Effector memory CD4-positive, alpha-beta T cell (primary cell): ENCODE results near the gene CFAP91.

Source experiments
- DNase-seq, 3 donors: peaks; one replicate each; pipeline ENCODE4 v3.0.0-alpha.2; 2020
- H3K27ac ChIP-seq: 2 replicates; pipeline ENCODE4 v1.7.0; 2013; ENCODE audit warnings: mild to moderate bottlenecking, low read length, moderate library complexity; ENCODE audit not compliant: insufficient read depth, poor library complexity, severe bottlenecking
- H3K27me3 ChIP-seq: replicated peaks from 2 replicates; pipeline ENCODE4 v1.7.0; 2013; ENCODE audit warnings: mild to moderate bottlenecking, low read length; ENCODE audit not compliant: insufficient read depth, control insufficient read depth, poor library complexity, severe bottlenecking
- H3K36me3 ChIP-seq: 2 replicates; pipeline ENCODE4 v1.7.0; 2013; ENCODE audit warnings: mild to moderate bottlenecking, low read length, moderate library complexity; ENCODE audit not compliant: control insufficient read depth, insufficient read depth
- H3K4me1 ChIP-seq: 2 replicates; pipeline ENCODE4 v1.7.0; 2013; ENCODE audit warnings: low read length, mild to moderate bottlenecking; ENCODE audit not compliant: control insufficient read depth, insufficient read depth, poor library complexity, severe bottlenecking
- H3K4me3 ChIP-seq: 2 replicates; pipeline ENCODE4 v1.7.0; 2013; ENCODE audit warnings: low read length, low read depth, mild to moderate bottlenecking; ENCODE audit not compliant: insufficient read depth, poor library complexity, severe bottlenecking
- H3K9me3 ChIP-seq: 2 replicates; pipeline ENCODE4 v1.7.0; 2013; ENCODE audit warnings: mild to moderate bottlenecking, low read length, moderate library complexity; ENCODE audit not compliant: control insufficient read depth
- total RNA-seq, 3 donors: gene quantifications; one replicate each; lab custom pipeline; 2026; lab: John Stamatoyannopoulos, UW

Gene CFAP91
- 0 to 0.52 (median 0.39) reads per million in 3 donors for total RNA-seq

DNA sequence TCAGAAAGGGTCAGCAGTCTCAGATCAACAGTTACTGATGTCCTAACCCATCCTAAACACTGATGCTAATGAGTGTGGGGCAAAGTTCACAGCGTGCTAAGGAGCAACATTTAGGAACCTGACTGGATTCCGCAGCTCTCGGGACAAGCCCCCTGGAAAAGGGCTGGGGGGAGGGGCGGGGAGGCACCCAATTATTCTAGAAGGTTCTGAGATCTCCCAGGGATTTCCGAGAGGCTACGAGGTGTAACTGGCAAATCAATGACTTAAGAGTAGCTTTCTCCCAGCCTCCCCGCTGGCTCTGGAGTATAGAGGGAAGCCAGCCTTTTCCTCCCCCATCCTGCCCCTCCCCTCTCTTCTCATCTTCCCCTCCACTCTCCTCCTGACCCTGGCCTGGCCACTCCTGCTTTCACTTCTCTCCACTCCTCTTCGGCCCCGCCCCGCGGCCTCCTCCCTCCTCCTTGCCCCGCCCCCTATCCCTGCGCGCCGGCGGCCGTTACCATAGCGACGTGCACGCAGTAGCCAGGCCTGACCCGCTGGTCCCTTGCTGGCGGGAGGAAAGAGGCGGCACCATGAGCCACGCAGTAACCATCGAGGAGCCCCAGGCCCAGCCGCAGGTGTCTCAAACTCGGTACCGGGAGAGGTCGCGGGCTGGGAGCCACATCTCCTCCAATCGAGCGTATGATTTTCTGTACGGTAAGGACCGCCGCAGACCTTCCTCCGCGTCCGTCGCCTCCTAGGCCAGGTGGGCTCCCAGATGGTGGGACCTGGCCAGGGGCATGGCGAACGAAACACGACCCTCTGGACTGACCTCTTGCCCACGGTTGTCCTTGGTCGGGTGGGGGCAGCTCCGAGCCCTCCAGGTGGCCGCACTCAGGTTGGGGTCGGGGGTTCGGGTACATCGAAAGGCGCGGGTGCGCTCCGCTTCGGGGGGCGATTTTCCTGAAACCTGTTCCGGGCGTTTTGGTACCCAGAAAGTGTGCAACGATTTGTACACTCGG, at the start of gene CFAP91:
TSS of gene CFAP91 (plus strand) at position 493 of the 998 bp plus-strand sequence. CDS start at position 570, 77 bp downstream.
- Histone ChIP-seq H3K27ac (peak within 1 kb of the TSS; percentile 2), H3K4me1 (peaks cover 4% of the 10 kb centered on the region), H3K36me3 (no peaks in the 10 kb centered on the region), H3K27me3 (no peaks in the 10 kb centered on the region), H3K4me3 (peak within 1 kb of the TSS; percentile 67), H3K9me3 (no peaks in the 10 kb centered on the region)
- peak; percentile 75 to 85 (median 82) for DNase-seq

- Histone ChIP-seq H3K4me3 (no peak overlapping the region), H3K9me3 (no peaks in the 10 kb centered on the region), H3K27me3 (no peaks in the 10 kb centered on the region), H3K36me3 (peaks cover 4% of the 10 kb centered on the region), H3K27ac (no peak overlapping the region), H3K4me1 (no peaks in the 10 kb centered on the region)
- DNase-seq = no peak
Observed at GRCh38 chr3:119653876-119654275, 48.9 kb upstream of the CFAP91 start.

GRCh38 chr3:119657887-119658702, 44.7 kb upstream of the CFAP91 start:
- H3K9me3 ChIP-seq = no peaks in the 10 kb centered on the region
- no peaks in the 10 kb centered on the region for H3K27me3 ChIP-seq
- H3K27ac ChIP-seq = no peak overlapping the region
- DNase-seq = no peak
- H3K4me1 ChIP-seq = no peaks in the 10 kb centered on the region
- H3K4me3 ChIP-seq = no peak overlapping the region
- H3K36me3 ChIP-seq = peaks cover 4% of the 10 kb centered on the region

DNA sequence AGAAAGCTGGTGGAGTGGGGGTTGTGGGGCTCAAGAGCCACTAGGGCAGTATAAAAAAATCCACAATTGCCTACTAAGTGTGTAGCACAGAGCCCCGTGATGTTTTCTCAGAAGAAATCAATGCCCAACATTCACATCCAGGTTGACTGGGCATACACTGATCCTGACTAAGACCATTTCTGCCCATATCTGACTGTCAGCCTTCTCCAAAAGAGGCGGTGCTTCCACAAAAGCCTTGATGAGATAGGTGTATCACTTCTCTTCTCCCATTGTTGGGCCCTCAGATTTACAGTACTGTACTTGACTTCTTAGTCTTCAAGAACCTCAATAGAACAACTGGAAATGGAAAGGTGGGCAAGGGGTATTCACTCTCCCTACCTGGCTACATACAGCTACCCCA, 43.8 kb upstream of the CFAP91 start:
- H3K27ac ChIP-seq = no peak overlapping the region
- no peaks in the 10 kb centered on the region for H3K4me1 ChIP-seq
- DNase-seq = no peak
- no peak overlapping the region for H3K4me3 ChIP-seq
- H3K9me3 ChIP-seq = no peaks in the 10 kb centered on the region
- H3K36me3 ChIP-seq = peaks cover 4% of the 10 kb centered on the region
- H3K27me3 ChIP-seq = no peaks in the 10 kb centered on the region

GRCh38 chr3:119659606-119660291, 43.1 kb upstream of the CFAP91 start:
- Histone ChIP-seq H3K4me3 (no peak overlapping the region), H3K36me3 (peaks cover 4% of the 10 kb centered on the region), H3K27ac (no peak overlapping the region), H3K27me3 (no peaks in the 10 kb centered on the region), H3K4me1 (no peaks in the 10 kb centered on the region), H3K9me3 (no peaks in the 10 kb centered on the region)
- DNase-seq = no peak

GRCh38 chr3:119660474-119661440, 42.1 kb upstream of the CFAP91 start, which contains the start of gene POPDC2:
POPDC2 (minus strand) TSS chr3:119660589; CDS start chr3:119660423, 166 bp downstream.
- Histone ChIP-seq H3K4me3 (no peak within 1 kb of the TSS), H3K27me3 (no peaks in the 10 kb centered on the region), H3K4me1 (no peaks in the 10 kb centered on the region), H3K27ac (no peak within 1 kb of the TSS), H3K9me3 (no peaks in the 10 kb centered on the region), H3K36me3 (peaks cover 4% of the 10 kb centered on the region)
- DNase-seq = no peak

DNA sequence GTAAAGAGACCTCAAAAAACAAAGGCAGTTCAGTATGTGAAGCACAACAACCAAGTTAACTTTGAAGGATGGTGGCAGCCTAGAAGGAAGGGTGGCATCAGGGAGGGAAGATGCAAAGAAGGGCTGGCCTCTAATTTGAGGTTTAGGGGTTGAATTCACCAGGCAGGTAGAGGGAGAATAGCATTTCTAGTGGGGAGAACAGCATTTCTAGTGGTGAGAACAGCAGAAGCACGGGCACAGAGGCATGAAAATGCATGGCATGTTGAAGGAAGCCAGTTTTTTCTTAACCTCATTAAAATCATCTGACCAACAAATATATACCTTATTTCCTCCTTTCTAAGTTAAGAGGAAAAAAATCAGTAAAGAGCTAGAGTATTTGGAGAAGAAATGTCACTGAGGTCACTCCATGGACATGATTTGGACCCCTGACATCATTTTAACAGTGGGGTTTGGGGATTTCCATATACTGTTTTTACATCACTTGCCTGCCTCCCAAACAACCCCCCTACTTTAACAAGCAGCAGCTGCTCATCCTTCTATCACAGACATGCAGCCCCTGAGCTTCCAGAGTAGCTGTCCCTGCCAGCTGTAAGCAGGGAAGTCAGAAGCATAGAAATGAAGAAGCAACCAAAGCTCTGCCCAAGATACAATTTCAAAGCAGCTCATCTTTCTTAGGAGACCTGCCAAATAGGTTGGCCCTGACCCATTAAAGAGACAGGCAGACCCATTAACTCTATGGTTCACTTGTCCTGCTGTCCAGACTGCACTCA, 40.0 kb upstream of the CFAP91 start:
- Histone ChIP-seq H3K9me3 (no peaks in the 10 kb centered on the region), H3K27ac (no peak overlapping the region), H3K36me3 (no peaks in the 10 kb centered on the region), H3K27me3 (no peaks in the 10 kb centered on the region), H3K4me1 (no peaks in the 10 kb centered on the region), H3K4me3 (no peak overlapping the region)
- DNase-seq = no peak

GRCh38 chr3:119663885-119664284, 38.9 kb upstream of the CFAP91 start:
- Histone ChIP-seq H3K9me3 (no peaks in the 10 kb centered on the region), H3K27me3 (no peaks in the 10 kb centered on the region), H3K4me3 (no peak overlapping the region), H3K36me3 (peaks cover 2% of the 10 kb centered on the region), H3K4me1 (no peaks in the 10 kb centered on the region), H3K27ac (no peak overlapping the region)
- DNase-seq = no peak
